H9 (cell line): ENCODE data around the gene ZNF804A. TPM values are rescaled to one million over a fixed set of nuclear protein-coding genes. Genes with fewer than 3 reads are reported as not detected.

Experiments used
- DNase-seq: peaks from one replicate; pipeline ENCODE4 v3.0.0-alpha.2; 2017
- H2AFZ ChIP-seq: one replicate; pipeline ENCODE4 v1.6.1; 2013; ENCODE audit warnings: mild to moderate bottlenecking, low read length, control low read depth, moderate library complexity
- H2AK5ac ChIP-seq: 2 replicates; pipeline ENCODE4 v1.6.1; 2013; ENCODE audit warnings: low read length, control low read depth, mixed read lengths; ENCODE audit not compliant: insufficient read length
- H2BK120ac ChIP-seq: one replicate; pipeline ENCODE4 v1.6.1; 2013; ENCODE audit warnings: low read depth, mild to moderate bottlenecking, low read length, control low read depth, inconsistent platforms; ENCODE audit not compliant: poor library complexity, severe bottlenecking
- H2BK12ac ChIP-seq: 2 replicates; pipeline ENCODE4 v1.6.1; 2013; ENCODE audit warnings: low read length, control low read depth, mixed read lengths, low read depth; ENCODE audit not compliant: insufficient read length
- H2BK15ac ChIP-seq: 2 replicates; pipeline ENCODE4 v1.6.1; 2013; ENCODE audit warnings: low read depth, low read length, control low read depth
- H2BK20ac ChIP-seq: one replicate; pipeline ENCODE4 v1.6.1; 2013; ENCODE audit warnings: low read depth, mild to moderate bottlenecking, low read length, control low read depth, inconsistent platforms; ENCODE audit not compliant: poor library complexity, severe bottlenecking
- H2BK5ac ChIP-seq: 2 replicates; pipeline ENCODE4 v1.6.1; 2013; ENCODE audit warnings: low read length, control low read depth, mixed read lengths; ENCODE audit not compliant: insufficient read length
- H3K14ac ChIP-seq: 2 replicates; pipeline ENCODE4 v1.6.1; 2013; ENCODE audit warnings: low read length, control low read depth; ENCODE audit not compliant: insufficient read depth
- H3K18ac ChIP-seq: 2 replicates; pipeline ENCODE4 v1.6.1; 2013; ENCODE audit warnings: low read depth, mild to moderate bottlenecking, mixed read lengths, low read length, control low read depth; ENCODE audit not compliant: insufficient read length
- H3K23ac ChIP-seq: 2 replicates; pipeline ENCODE4 v1.6.1; 2013; ENCODE audit warnings: low read length, control low read depth, mixed read lengths, low read depth; ENCODE audit not compliant: insufficient read length
- H3K23me2 ChIP-seq: 2 replicates; pipeline ENCODE4 v1.6.1; 2013; ENCODE audit warnings: low read depth, mild to moderate bottlenecking, mixed read lengths, low read length, control low read depth; ENCODE audit not compliant: insufficient read length, poor library complexity, severe bottlenecking
- H3K27ac ChIP-seq: 2 replicates; pipeline ENCODE4 v1.5.1; 2013; ENCODE audit warnings: low read length, control low read depth, mixed read lengths, low read depth; ENCODE audit not compliant: insufficient read length
- H3K27me3 ChIP-seq: 2 replicates; pipeline ENCODE4 v1.6.1; 2013; ENCODE audit warnings: low read length, control low read depth, inconsistent platforms; ENCODE audit not compliant: insufficient read depth
- H3K4ac ChIP-seq: 2 replicates; pipeline ENCODE4 v1.6.1; 2013; ENCODE audit warnings: low read depth, mild to moderate bottlenecking, control low read depth, inconsistent platforms, low read length, moderate library complexity
- H3K4me1 ChIP-seq: 2 replicates; pipeline ENCODE4 v1.6.1; 2013; ENCODE audit warnings: low read length, control low read depth, inconsistent platforms; ENCODE audit not compliant: insufficient read depth
- H3K4me2 ChIP-seq: 2 replicates; pipeline ENCODE4 v1.6.1; 2013; ENCODE audit warnings: low read length, control low read depth, mixed read lengths; ENCODE audit not compliant: insufficient read length, insufficient read depth
- H3K56ac ChIP-seq: 2 replicates; pipeline ENCODE4 v1.6.1; 2013; ENCODE audit warnings: low read depth, mild to moderate bottlenecking, mixed read lengths, low read length, control low read depth; ENCODE audit not compliant: insufficient read length
- H3K79me1 ChIP-seq: 2 replicates; pipeline ENCODE4 v1.6.1; 2013; ENCODE audit warnings: low read depth, mild to moderate bottlenecking, moderate library complexity, low read length, control low read depth, inconsistent platforms; ENCODE audit not compliant: insufficient read depth, poor library complexity, severe bottlenecking
- H3K79me2 ChIP-seq: 2 replicates; pipeline ENCODE4 v1.6.1; 2013; ENCODE audit warnings: low read length, control low read depth, inconsistent platforms; ENCODE audit not compliant: insufficient read depth
- H3K9ac ChIP-seq: 2 replicates; pipeline ENCODE4 v1.6.1; 2013; ENCODE audit warnings: low read length, control low read depth, mixed read lengths; ENCODE audit not compliant: insufficient read length; ENCODE audit errors: extremely low read depth
- H3K9me3 ChIP-seq: one replicate; pipeline ENCODE4 v1.6.1; 2013; ENCODE audit warnings: low read depth, low read length, inconsistent platforms; ENCODE audit not compliant: control insufficient read depth
- H3T11ph ChIP-seq: one replicate; pipeline ENCODE4 v1.6.1; 2013; ENCODE audit warnings: mild to moderate bottlenecking, low read length, control low read depth, inconsistent platforms
- H4K20me1 ChIP-seq: one replicate; pipeline ENCODE4 v1.6.1; 2013; ENCODE audit not compliant: control insufficient read depth, insufficient read length, insufficient read depth
- H4K5ac ChIP-seq: 2 replicates; pipeline ENCODE4 v1.6.1; 2013; ENCODE audit warnings: low read depth, mild to moderate bottlenecking, mixed read lengths, low read length, control low read depth; ENCODE audit not compliant: insufficient read length
- H4K8ac ChIP-seq: replicated peaks from 2 replicates; pipeline ENCODE4 v1.6.1; 2013; ENCODE audit warnings: low read length, control low read depth, mixed read lengths, low read depth; ENCODE audit not compliant: insufficient read length
- H4K91ac ChIP-seq: 2 replicates; pipeline ENCODE4 v1.6.1; 2013; ENCODE audit warnings: low read depth, mild to moderate bottlenecking, moderate library complexity, mixed read lengths, low read length, control low read depth; ENCODE audit not compliant: insufficient read length
- H3K27ac Mint-ChIP-seq, 3 experiments: 2 replicates in 2 of 3; 3 replicates in 1 of 3; pipeline ENCODE4 v1.8.0; 2020 to 2021; ENCODE audit warnings: mixed read lengths in 3 of 3, mild to moderate bottlenecking in 1 of 3, moderate library complexity in 1 of 3
- H3K27me3 Mint-ChIP-seq: 2 replicates; pipeline ENCODE4 v1.8.0; 2021; ENCODE audit warnings: low read depth, mild to moderate bottlenecking, moderate library complexity, mixed read lengths
- H3K36me3 Mint-ChIP-seq, 3 experiments: 2 replicates in 2 of 3; 3 replicates in 1 of 3; pipeline ENCODE4 v1.8.0; 2020 to 2021; ENCODE audit warnings: low read depth in 3 of 3, mixed read lengths in 3 of 3; ENCODE audit not compliant: insufficient read depth in 1 of 3
- H3K4me1 Mint-ChIP-seq, 2 experiments: 2 replicates each; pipeline ENCODE4 v1.8.0; 2020; ENCODE audit warnings: mixed read lengths in 2 of 2
- H3K4me3 Mint-ChIP-seq, 2 experiments: 2 replicates in 1 of 2; 3 replicates in 1 of 2; pipeline ENCODE4 v1.8.0; 2020 to 2021; ENCODE audit warnings: mild to moderate bottlenecking in 2 of 2, mixed read lengths in 2 of 2, moderate library complexity in 1 of 2
- H3K9me3 Mint-ChIP-seq, 2 experiments: 2 replicates in 1 of 2; 3 replicates in 1 of 2; pipeline ENCODE4 v1.8.0; 2020; ENCODE audit warnings: mild to moderate bottlenecking in 2 of 2, mixed read lengths in 2 of 2, moderate library complexity in 1 of 2
- CTCF ChIP-seq: fragments of 200-600 bp; sonication (generic); conservative IDR thresholded peaks from 3 replicates; pipeline ENCODE4 v1.8.0; 2021; ENCODE audit warnings: antibody characterized with exemption, mild to moderate bottlenecking
- WGBS: extraction: QIAGEN DNeasy Blood & Tissue Kit; methylation state at CpG from one replicate; pipeline ENCODE4 v1.1.7; 2013; ENCODE audit warnings: missing lambda C conversion rate, low lambda C conversion rate, mixed read lengths; ENCODE audit not compliant: insufficient read length; ENCODE audit errors: extremely low coverage; 5-methylcytosine and 5-hydroxymethylcytosine counted together
- total RNA-seq: library from RNA; stranded (reverse); gene quantifications from 2 replicates; pipeline ENCODE4 v1.2.1, GENCODE V29; 2021

Gene ZNF804A
- total RNA-seq, 1 experiment from 2014 or later = not detected

GRCh38 chr2:184683911-184684310 lies 85.6 kb downstream of the ZNF804A start:
- Histone ChIP-seq H4K20me1 (no peaks in the 10 kb centered on the region), H3K4ac (no peak overlapping the region), H3K4me1 (no peaks in the 10 kb centered on the region), H3K27me3 (no peaks in the 10 kb centered on the region), H2AK5ac (no peak overlapping the region), H3K18ac (no peak overlapping the region), H3K4me2 (no peak overlapping the region), H3K56ac (no peak overlapping the region), H2BK5ac (no peak overlapping the region), H2BK120ac (no peak overlapping the region), H3K79me2 (no peaks in the 10 kb centered on the region), H2BK20ac (no peak overlapping the region), H3K14ac (no peak overlapping the region), H3K9me3 (no peaks in the 10 kb centered on the region), H2BK15ac (no peak overlapping the region), H2BK12ac (no peak overlapping the region), H4K5ac (no peak overlapping the region), H3K23ac (no peak overlapping the region), H4K91ac (no peak overlapping the region), H3K27ac (no peak overlapping the region), H2AFZ (no peak overlapping the region), H3K79me1 (no peaks in the 10 kb centered on the region), H3K23me2 (no peaks in the 10 kb centered on the region), H4K8ac (no peak overlapping the region), H3T11ph (no peak overlapping the region), H3K9ac (no peak overlapping the region)
- no CpG with 5 or more reads among the region's 3 CpGs for WGBS
- Mint-ChIP-seq H3K9me3 (peaks cover 8 to 9% of the 10 kb centered on the region in 2 experiments; a peak in 3 of 5 replicates), H3K4me1 (no peaks in the 10 kb centered on the region), H3K4me3 (no peak overlapping the region), H3K27me3 (no peaks in the 10 kb centered on the region), H3K27ac (no peak overlapping the region), H3K36me3 (no peaks in the 10 kb centered on the region)
- DNase-seq = no peak
- no peak for TF ChIP-seq CTCF
